B cell (primary cell): ENCODE measurements around the gene SPP1. TPM values are rescaled to one million over a fixed set of nuclear protein-coding genes. Genes with fewer than 3 reads are reported as not detected.

Experiments
- ATAC-seq: fragments of 200-7000 bp; cut with Tn5 transposase; one replicate; pipeline ENCODE4 v1.10.0; 2021; ENCODE audit warnings: low read depth, mild to moderate bottlenecking, moderate number of reproducible peaks, moderate library complexity
- CTCF ChIA-PET: fragments of 350-600 bp; sonication (Branson Sonifier 250); formaldehyde crosslinking; loops from one replicate; lab custom pipeline; 2021; ENCODE audit warnings: antibody characterized with exemption, inconsistent platforms; lab: Charles Lee
- POLR2A ChIA-PET: fragments of 350-600 bp; sonication (Branson Sonifier 250); formaldehyde crosslinking; loops from one replicate; lab custom pipeline; 2021; ENCODE audit warnings: antibody characterized with exemption; lab: Charles Lee
- DNase-seq: peaks from one replicate; pipeline ENCODE4 v3.0.0; 2013
- H2AFZ ChIP-seq: 2 replicates; pipeline ENCODE4 v1.6.1; 2012; ENCODE audit warnings: mild to moderate bottlenecking, low read depth, low read length; ENCODE audit not compliant: insufficient read depth, poor library complexity, severe bottlenecking
- H3K27ac ChIP-seq, 2 donors: 1 replicate in 1 of 2; 2 replicates in 1 of 2; pipeline ENCODE4 v1.5.1; 2012 to 2013; ENCODE audit warnings: low read length in 2 of 2, mild to moderate bottlenecking in 2 of 2, moderate library complexity in 1 of 2
- H3K27me3 ChIP-seq, 4 experiments: fragments of 200-600 bp in 1 of 4; sonication (generic) in 1 of 4; replicated peaks in 1 of 4; 1 replicate in 2 of 4; 2 replicates in 2 of 4; pipeline versions ENCODE4 v1.6.1 to v1.7.0; 2013 to 2016; ENCODE audit warnings: low read length in 3 of 4, mild to moderate bottlenecking in 2 of 4, mixed read lengths in 1 of 4, moderate library complexity in 1 of 4; ENCODE audit not compliant: insufficient read depth in 4 of 4, control insufficient read depth in 3 of 4; ENCODE audit errors: control extremely low read depth in 1 of 4
- H3K36me3 ChIP-seq, 2 experiments: replicated peaks in 1 of 2; 1 replicate in 1 of 2; 2 replicates in 1 of 2; pipeline versions ENCODE4 v1.6.1 to v1.7.1; 2013; ENCODE audit warnings: low read length in 1 of 2; ENCODE audit not compliant: insufficient read depth in 2 of 2, control insufficient read depth in 1 of 2; ENCODE audit errors: control extremely low read depth in 1 of 2, extremely low read depth in 1 of 2
- H3K4me1 ChIP-seq, 2 donors: fragments of 200-600 bp in 1 of 2; sonication (generic) in 1 of 2; 1 replicate in 1 of 2; 2 replicates in 1 of 2; pipeline versions ENCODE4 v1.5.1 to v1.6.1; 2013 to 2017; ENCODE audit warnings: low read length in 2 of 2; ENCODE audit not compliant: control insufficient read depth in 2 of 2, insufficient read depth in 2 of 2
- H3K4me2 ChIP-seq: replicated peaks from 2 replicates; pipeline ENCODE3; 2012; ENCODE audit warnings: mild to moderate bottlenecking, low read depth, low read length; ENCODE audit not compliant: poor library complexity, severe bottlenecking
- H3K4me3 ChIP-seq, 5 experiments: fragments of 200-600 bp in 1 of 5; sonication (generic) in 1 of 5; 1 replicate in 3 of 5; 2 replicates in 2 of 5; pipeline versions ENCODE4 v1.5.1 to v1.7.0; 2011 to 2016; ENCODE audit warnings: low read length in 4 of 5, mild to moderate bottlenecking in 4 of 5, low read depth in 2 of 5, control low read depth in 1 of 5, moderate library complexity in 1 of 5; ENCODE audit not compliant: insufficient read depth in 1 of 5; ENCODE audit errors: control extremely low read depth in 1 of 5, extremely low read depth in 1 of 5
- H3K79me2 ChIP-seq: fragments of 200-600 bp; sonication (generic); one replicate; pipeline ENCODE4 v1.6.0; 2016; ENCODE audit warnings: low read length; ENCODE audit not compliant: control insufficient read depth, insufficient read depth
- H3K9ac ChIP-seq: fragments of 200-600 bp; sonication (generic); 2 replicates; pipeline ENCODE4 v1.6.1; 2017; ENCODE audit warnings: mild to moderate bottlenecking, low read length, moderate library complexity
- H3K9me3 ChIP-seq, 3 donors: one replicate each; pipeline versions ENCODE4 v1.6.1 to v1.7.1; 2013; ENCODE audit warnings: low read length in 2 of 3; ENCODE audit not compliant: control insufficient read depth in 2 of 3, insufficient read depth in 1 of 3; ENCODE audit errors: control extremely low read depth in 1 of 3
- H4K20me1 ChIP-seq: 2 replicates; pipeline ENCODE4 v1.6.0; 2012; ENCODE audit warnings: mild to moderate bottlenecking, low read length; ENCODE audit not compliant: insufficient read depth, control insufficient read depth, poor library complexity, severe bottlenecking
- H3K27ac Mint-ChIP-seq: one replicate; pipeline ENCODE4 v1.8.0; 2021; ENCODE audit warnings: mixed read lengths
- H3K27me3 Mint-ChIP-seq: one replicate; pipeline ENCODE4 v1.8.0; 2021; ENCODE audit warnings: mixed read lengths
- H3K4me1 Mint-ChIP-seq: one replicate; pipeline ENCODE4 v1.8.0; 2021; ENCODE audit warnings: mixed read lengths
- H3K4me3 Mint-ChIP-seq: one replicate; pipeline ENCODE4 v1.8.0; 2021; ENCODE audit warnings: mixed read lengths
- H3K9me3 Mint-ChIP-seq: one replicate; pipeline ENCODE4 v1.8.0; 2022; ENCODE audit warnings: mixed read lengths; ENCODE audit not compliant: insufficient read depth
- EZH2 ChIP-seq: IDR thresholded peaks from 2 replicates; pipeline ENCODE4 v1.6.1; 2012; ENCODE audit warnings: borderline replicate concordance, low read depth, mild to moderate bottlenecking, moderate library complexity, low read length; ENCODE audit not compliant: insufficient read depth, poor library complexity, severe bottlenecking
- WGBS: methylation state at CpG from one replicate; pipeline ENCODE4 v1.1.5; 2013; ENCODE audit warnings: missing lambda C conversion rate; ENCODE audit not compliant: insufficient coverage; 5-methylcytosine and 5-hydroxymethylcytosine counted together
- intact Hi-C: fragments of 100-400 bp; cut with micrococcal nuclease; formaldehyde crosslinking; loops from one replicate; pipeline ENCODE4 v1.10.0; 2022
- polyA plus RNA-seq: library from polyadenylated mRNA; depleted of rRNA; stranded (reverse); fragments of >200 nt; gene quantifications from 2 replicates; pipeline ENCODE4 v1.2.3, GENCODE V29; 2012
- total RNA-seq, 2 donors: library from RNA; stranded (reverse); fragments of 120-200 nt in 1 of 2; gene quantifications; 1 replicate in 1 of 2; 2 replicates in 1 of 2; pipeline versions ENCODE4 v1.2.3 to v1.2.4, GENCODE V29; 2013 to 2022
- TF ChIP-seq, protein P1 (sequence below): fragments of 200-600 bp; IDR thresholded peaks from one replicate; pipeline ENCODE4 v1.8.0; 2022; ENCODE audit warnings: antibody characterized with exemption, mild to moderate bottlenecking

The SPP1 gene
- total and polyA plus RNA-seq, 2 donors (not counting 1 experiment from before 2014, with no cell fraction given), result not detected

DNA sequence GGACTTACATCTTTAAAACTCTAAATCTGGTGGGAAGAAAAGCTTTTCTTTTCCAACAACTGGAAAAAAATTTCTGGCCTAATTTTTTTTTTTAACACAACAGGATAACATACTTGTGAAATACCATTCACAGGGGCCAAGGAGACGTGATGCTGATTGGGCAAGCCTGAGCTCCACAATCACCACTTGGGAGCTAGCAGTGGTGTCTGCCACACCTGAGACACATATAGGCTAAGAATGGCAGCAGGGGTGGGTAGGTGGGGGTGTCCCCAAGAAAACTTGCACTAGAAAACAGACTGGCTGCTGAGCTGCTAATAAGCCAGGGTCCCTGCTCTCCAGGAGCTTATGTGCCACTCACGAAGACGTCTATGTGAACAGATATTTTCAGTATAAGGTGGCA, 26.4 kb downstream of the SPP1 start:
- Histone ChIP-seq H3K4me1 (peaks cover 0 to under 1% of the 10 kb centered on the region in 2 donors), H3K9ac (no peak overlapping the region), H3K9me3 (peaks cover 0 to 3% (median 1%) of the 10 kb centered on the region in 3 donors), H3K4me3 (no peak overlapping the region), H3K79me2 (no peaks in the 10 kb centered on the region), H4K20me1 (no peaks in the 10 kb centered on the region), H3K27ac (no peak overlapping the region), H3K4me2 (no peak overlapping the region), H3K27me3 (peaks cover 0 to 4% (median 0%) of the 10 kb centered on the region in 4 experiments), H3K36me3 (no peaks in the 10 kb centered on the region), H2AFZ (no peak overlapping the region)
- POLR2A ChIA-PET, result no interaction called here
- CTCF ChIA-PET, result interaction anchor here (1.1 kb wide), 1 partner anchor 28 kb away, joined by 3 read pairs; no protein-coding TSS in a partner anchor
- 89% methylated on average over 2 of the region's 3 CpGs for WGBS
- no peak overlapping the region for H3K4me3 Mint-ChIP-seq
- DNase-seq, result no peak
- H3K27ac Mint-ChIP-seq, result no peak overlapping the region
- no peaks in the 10 kb centered on the region for H3K9me3 Mint-ChIP-seq
- no peak for ATAC-seq
- H3K27me3 Mint-ChIP-seq, result peaks cover 5% of the 10 kb centered on the region
- TF ChIP-seq, protein P1, sequence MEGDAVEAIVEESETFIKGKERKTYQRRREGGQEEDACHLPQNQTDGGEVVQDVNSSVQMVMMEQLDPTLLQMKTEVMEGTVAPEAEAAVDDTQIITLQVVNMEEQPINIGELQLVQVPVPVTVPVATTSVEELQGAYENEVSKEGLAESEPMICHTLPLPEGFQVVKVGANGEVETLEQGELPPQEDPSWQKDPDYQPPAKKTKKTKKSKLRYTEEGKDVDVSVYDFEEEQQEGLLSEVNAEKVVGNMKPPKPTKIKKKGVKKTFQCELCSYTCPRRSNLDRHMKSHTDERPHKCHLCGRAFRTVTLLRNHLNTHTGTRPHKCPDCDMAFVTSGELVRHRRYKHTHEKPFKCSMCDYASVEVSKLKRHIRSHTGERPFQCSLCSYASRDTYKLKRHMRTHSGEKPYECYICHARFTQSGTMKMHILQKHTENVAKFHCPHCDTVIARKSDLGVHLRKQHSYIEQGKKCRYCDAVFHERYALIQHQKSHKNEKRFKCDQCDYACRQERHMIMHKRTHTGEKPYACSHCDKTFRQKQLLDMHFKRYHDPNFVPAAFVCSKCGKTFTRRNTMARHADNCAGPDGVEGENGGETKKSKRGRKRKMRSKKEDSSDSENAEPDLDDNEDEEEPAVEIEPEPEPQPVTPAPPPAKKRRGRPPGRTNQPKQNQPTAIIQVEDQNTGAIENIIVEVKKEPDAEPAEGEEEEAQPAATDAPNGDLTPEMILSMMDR, result no peak
- TF ChIP-seq EZH2, result no peak
- peaks cover 5% of the 10 kb centered on the region for H3K4me1 Mint-ChIP-seq
- intact Hi-C loops, result no loop called here

DNA sequence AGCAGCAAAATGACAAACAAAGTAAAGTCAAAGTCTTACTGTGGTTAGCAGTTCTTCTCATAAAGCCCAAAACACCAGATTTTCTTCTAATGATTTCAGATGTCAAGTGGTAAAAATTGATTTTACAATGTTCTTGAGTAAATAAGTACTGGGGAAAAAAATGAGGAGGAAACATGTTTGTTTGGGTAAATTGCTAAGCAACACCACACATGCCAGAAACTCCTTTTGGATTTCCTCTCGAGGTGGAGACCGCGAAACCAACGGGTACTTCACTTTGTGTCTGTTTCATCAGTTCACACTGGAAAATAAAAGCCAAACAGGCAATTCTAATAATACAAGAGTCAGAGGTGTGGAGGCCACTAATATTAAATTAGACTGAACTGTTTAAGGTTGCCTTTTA, 27.3 kb downstream of the SPP1 start:
- Histone ChIP-seq H3K9ac (no peak overlapping the region), H3K9me3 (peaks cover 0 to 3% (median 3%) of the 10 kb centered on the region in 3 donors), H3K79me2 (no peaks in the 10 kb centered on the region), H3K4me2 (no peak overlapping the region), H2AFZ (no peak overlapping the region), H3K4me1 (peaks cover 0 to 4% of the 10 kb centered on the region in 2 donors), H3K27ac (no peak overlapping the region), H3K36me3 (no peaks in the 10 kb centered on the region), H3K4me3 (no peak overlapping the region), H3K27me3 (peaks cover 0 to 8% (median 0%) of the 10 kb centered on the region in 4 experiments), H4K20me1 (no peaks in the 10 kb centered on the region)
- TF ChIP-seq EZH2, result no peak
- TF ChIP-seq, protein P1, result no peak
- Mint-ChIP-seq H3K4me1 (peaks cover 8% of the 10 kb centered on the region), H3K4me3 (no peak overlapping the region), H3K27ac (no peak overlapping the region), H3K27me3 (peaks cover 5% of the 10 kb centered on the region), H3K9me3 (no peaks in the 10 kb centered on the region)
- POLR2A ChIA-PET, result no interaction called here
- intact Hi-C loops, result no loop called here
- WGBS, result no CpG with 5 or more reads among the region's 4 CpGs
- DNase-seq (no peak), ATAC-seq (no peak)
- CTCF ChIA-PET, result interaction anchor here (0.6 kb wide), 1 partner anchor 31 kb away, joined by 4 read pairs; no protein-coding TSS in a partner anchor
